ENCODE results near the gene TREX2. TPM values are rescaled to one million over a fixed set of nuclear protein-coding genes. Genes with fewer than 3 reads are reported as not detected.

Gene TREX2
- total and polyA plus RNA-seq, 2 donors (not counting 1 experiment from before 2014, with no cell fraction given), result 3.3 to 3.8 TPM

DNA sequence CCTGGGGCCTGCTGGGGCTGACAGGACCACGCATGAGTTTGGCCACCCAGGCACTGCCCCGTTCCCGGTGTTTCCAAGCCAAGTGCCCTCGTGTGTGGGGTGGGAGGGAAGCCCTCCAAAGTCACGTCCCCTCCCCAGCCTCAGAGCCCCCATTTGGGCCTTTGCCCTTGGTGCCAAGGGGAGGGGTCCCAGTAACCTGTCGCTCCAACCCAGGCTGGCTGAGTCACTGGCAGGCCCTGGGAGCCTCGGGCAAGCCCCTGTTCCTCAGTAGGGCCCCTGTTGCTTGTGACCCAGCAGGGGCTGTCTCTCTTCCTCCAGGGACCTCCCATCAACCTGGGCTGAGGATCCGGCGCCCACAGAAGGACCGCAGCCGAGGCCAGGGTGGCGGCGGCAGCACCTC is 35.2 kb upstream of the TREX2 start:
- Histone ChIP-seq H3K27me3 (replicated peaks in 1 of 4; ENCODE audit: control extremely low read depth in 1 of 4, control insufficient read depth in 3 of 4, insufficient read depth in 4 of 4, low read length in 3 of 4) (no peaks in the 10 kb centered on the region), H4K20me1 (ENCODE audit: control insufficient read depth, insufficient read depth, low read length, poor library complexity, severe bottlenecking) (no peaks in the 10 kb centered on the region), H2AFZ (ENCODE audit: insufficient read depth, low read depth, low read length, poor library complexity, severe bottlenecking) (no peak overlapping the region), H3K4me3 (ENCODE audit: control extremely low read depth in 1 of 5, extremely low read depth in 1 of 5, insufficient read depth in 1 of 5, low read depth in 2 of 5, low read length in 4 of 5) (no peak overlapping the region), H3K4me2 (replicated peaks; ENCODE audit: low read depth, low read length, poor library complexity, severe bottlenecking) (no peak overlapping the region), H3K79me2 (ENCODE audit: control insufficient read depth, insufficient read depth, low read length) (no peaks in the 10 kb centered on the region), H3K4me1 (ENCODE audit: control insufficient read depth in 2 of 2, insufficient read depth in 2 of 2, low read length in 2 of 2) (no peaks in the 10 kb centered on the region), H3K27ac (ENCODE audit: low read length in 2 of 2) (no peak overlapping the region), H3K9ac (ENCODE audit: low read length) (no peak overlapping the region), H3K36me3 (replicated peaks in 1 of 2; ENCODE audit: control extremely low read depth in 1 of 2, control insufficient read depth in 1 of 2, extremely low read depth in 1 of 2, insufficient read depth in 2 of 2, low read length in 1 of 2) (no peaks in the 10 kb centered on the region), H3K9me3 (ENCODE audit: control extremely low read depth in 1 of 3, control insufficient read depth in 2 of 3, insufficient read depth in 1 of 3, low read length in 2 of 3) (no peaks in the 10 kb centered on the region)
- ChIA-PET POLR2A (no interaction called here), CTCF (no interaction called here)
- no peak overlapping the region for H3K4me3 Mint-ChIP-seq
- no peak overlapping the region for H3K27ac Mint-ChIP-seq
- no peak for TF ChIP-seq CTCF (IDR thresholded peaks at IDR 0.05)
- no peak for TF ChIP-seq EZH2 (IDR thresholded peaks at IDR 0.05; ENCODE audit: borderline replicate concordance, insufficient read depth, low read depth, low read length, poor library complexity, severe bottlenecking)
- H3K27me3 Mint-ChIP-seq, result no peaks in the 10 kb centered on the region
- DNase-seq (no peak), ATAC-seq (ENCODE audit: low read depth) (no peak)
- H3K4me1 Mint-ChIP-seq, result no peaks in the 10 kb centered on the region
- intact Hi-C loops (cut with micrococcal nuclease), result no loop called here
- no peaks in the 10 kb centered on the region for H3K9me3 Mint-ChIP-seq (ENCODE audit: insufficient read depth)
- WGBS (ENCODE audit: insufficient coverage), result 87% methylated on average over 5 of the region's 13 CpGs

DNA sequence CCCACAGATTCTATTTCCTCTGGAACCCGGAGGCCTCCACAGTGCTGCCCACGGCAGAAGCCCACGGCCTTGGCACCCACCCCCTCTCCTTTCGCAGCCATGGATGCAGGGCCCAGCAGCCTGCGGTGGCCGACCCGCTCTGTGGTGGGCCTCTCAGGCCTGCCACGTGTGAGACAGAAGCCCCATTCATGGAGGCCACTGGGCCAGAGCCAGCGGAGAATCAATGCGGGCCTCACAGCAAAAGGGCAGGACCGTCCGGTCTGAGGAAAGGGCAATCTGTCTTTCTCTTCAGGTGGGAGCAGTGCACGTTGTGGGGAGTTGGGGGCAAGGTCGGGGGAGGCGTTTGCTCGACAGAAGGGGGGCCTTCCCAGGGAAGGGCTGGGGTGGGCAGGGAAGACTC is 32.9 kb upstream of the TREX2 start:
- Histone ChIP-seq H3K4me2 (replicated peaks; ENCODE audit: low read depth, low read length, poor library complexity, severe bottlenecking) (no peak overlapping the region), H3K27me3 (replicated peaks in 1 of 4; ENCODE audit: control extremely low read depth in 1 of 4, control insufficient read depth in 3 of 4, insufficient read depth in 4 of 4, low read length in 3 of 4) (no peaks in the 10 kb centered on the region), H3K4me3 (ENCODE audit: control extremely low read depth in 1 of 5, extremely low read depth in 1 of 5, insufficient read depth in 1 of 5, low read depth in 2 of 5, low read length in 4 of 5) (no peak overlapping the region), H3K79me2 (ENCODE audit: control insufficient read depth, insufficient read depth, low read length) (no peaks in the 10 kb centered on the region), H3K4me1 (ENCODE audit: control insufficient read depth in 2 of 2, insufficient read depth in 2 of 2, low read length in 2 of 2) (peaks cover 0 to 10% of the 10 kb centered on the region in 2 donors), H3K27ac (ENCODE audit: low read length in 2 of 2) (no peak overlapping the region), H4K20me1 (ENCODE audit: control insufficient read depth, insufficient read depth, low read length, poor library complexity, severe bottlenecking) (no peaks in the 10 kb centered on the region), H3K36me3 (replicated peaks in 1 of 2; ENCODE audit: control extremely low read depth in 1 of 2, control insufficient read depth in 1 of 2, extremely low read depth in 1 of 2, insufficient read depth in 2 of 2, low read length in 1 of 2) (no peaks in the 10 kb centered on the region), H2AFZ (ENCODE audit: insufficient read depth, low read depth, low read length, poor library complexity, severe bottlenecking) (no peak overlapping the region), H3K9ac (ENCODE audit: low read length) (no peak overlapping the region), H3K9me3 (ENCODE audit: control extremely low read depth in 1 of 3, control insufficient read depth in 2 of 3, insufficient read depth in 1 of 3, low read length in 2 of 3) (no peaks in the 10 kb centered on the region)
- Mint-ChIP-seq H3K4me1 (peaks cover 3% of the 10 kb centered on the region), H3K9me3 (ENCODE audit: insufficient read depth) (no peaks in the 10 kb centered on the region), H3K4me3 (no peak overlapping the region), H3K27me3 (no peaks in the 10 kb centered on the region), H3K27ac (no peak overlapping the region)
- TF ChIP-seq EZH2 (IDR thresholded peaks at IDR 0.05; ENCODE audit: borderline replicate concordance, insufficient read depth, low read depth, low read length, poor library complexity, severe bottlenecking), result no peak
- TF ChIP-seq CTCF (IDR thresholded peaks at IDR 0.05), result no peak
- CTCF ChIA-PET, result no interaction called here
- 86% methylated on average over 10 of the region's 16 CpGs for WGBS (ENCODE audit: insufficient coverage)
- POLR2A ChIA-PET, result no interaction called here
- DNase-seq, result no peak
- intact Hi-C loops (cut with micrococcal nuclease), result no loop called here
- no peak for ATAC-seq (ENCODE audit: low read depth)
